ENCODE measurements around the gene ADAMTSL2.

ADAMTSL2 gene

DNA sequence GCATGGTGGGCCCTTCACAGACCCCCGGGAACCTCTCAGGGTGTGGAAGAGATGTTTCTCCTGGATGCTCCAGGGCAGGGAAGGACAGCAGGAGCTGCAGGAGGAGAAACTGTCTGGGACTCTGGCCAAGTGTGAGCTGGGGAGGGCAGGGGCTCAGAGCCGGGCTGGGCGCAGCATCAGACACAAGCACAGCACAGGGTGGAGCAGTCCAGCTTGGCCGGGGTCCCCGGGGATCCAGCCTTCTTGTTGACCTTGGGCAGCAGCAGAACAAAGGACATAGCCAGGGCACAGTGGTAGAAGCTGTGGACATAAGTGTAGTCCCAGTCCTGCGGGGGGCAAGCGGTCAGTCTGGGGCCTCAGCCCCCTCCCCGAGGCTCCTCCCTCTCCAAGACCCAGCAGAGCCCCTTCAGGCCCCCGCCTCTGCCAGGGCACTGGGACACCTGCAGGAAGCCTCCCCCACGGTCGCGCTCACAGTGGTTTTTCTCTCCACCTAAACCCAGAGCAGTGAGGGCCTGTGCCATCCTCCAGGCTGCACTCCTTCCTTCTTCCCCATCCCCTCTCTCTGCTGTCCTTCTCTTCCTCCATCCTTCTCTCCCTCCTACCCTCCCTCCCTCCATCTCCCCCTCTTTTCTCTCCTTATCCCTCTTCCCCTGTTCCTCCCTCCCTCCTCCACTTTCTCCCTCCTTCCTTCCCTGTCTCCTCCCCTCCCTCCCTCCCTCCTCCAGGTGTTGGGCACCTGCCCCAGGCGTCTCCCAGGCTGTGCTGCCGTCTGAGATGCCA, 19.9 kb upstream of the ADAMTSL2 start:
- peak in 41 of 42 donors; percentile 42 to 88 (median 72) for DNase-seq
- intact Hi-C loops (cut with DNase I), result no loop called here

GRCh38 chr9:133515240-133515610, 19.3 kb upstream of the ADAMTSL2 start:
- DNase-seq, result no peak

GRCh38 chr9:133515615-133516255, 18.8 kb upstream of the ADAMTSL2 start:
- no peak for DNase-seq
- intact Hi-C loops (cut with DNase I), result no loop called here

More at GRCh38 chr9:133515240-133515610, 19.3 kb upstream of the ADAMTSL2 start:
- intact Hi-C loops (cut with DNase I), result no loop called here

DNA sequence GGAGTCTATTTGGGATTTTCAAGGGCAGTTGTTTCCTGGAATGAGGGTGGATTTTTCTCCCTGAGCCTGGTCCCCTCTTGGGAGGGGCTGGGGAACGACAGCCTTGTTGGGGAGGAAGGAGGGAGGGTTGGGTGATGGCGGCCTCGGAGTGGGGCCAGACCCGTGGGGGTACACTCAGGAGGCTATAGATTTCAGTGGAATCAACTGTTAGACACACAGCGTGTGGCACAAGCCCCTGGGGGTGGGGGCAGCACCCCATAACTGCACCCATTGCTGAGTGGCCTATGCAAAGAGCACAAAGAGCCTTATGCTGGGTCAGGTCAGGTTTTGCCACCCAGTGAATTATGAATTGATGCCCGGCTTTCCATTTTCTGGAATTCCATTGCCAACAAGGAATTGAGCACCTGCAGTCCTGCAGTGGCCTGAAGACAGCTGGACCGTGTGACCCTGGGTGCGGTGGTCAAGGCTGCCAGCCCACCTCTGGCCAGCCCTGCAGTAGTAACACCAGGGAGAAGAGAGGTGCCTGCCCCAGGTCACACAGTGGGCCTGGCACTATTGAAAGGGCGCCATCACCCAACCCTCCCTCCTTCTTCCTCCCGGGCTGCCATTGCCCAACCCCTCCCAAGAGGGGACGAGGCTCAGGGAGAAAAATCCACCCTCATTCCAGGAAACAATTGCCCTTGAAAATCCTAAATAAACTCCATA, 18.1 kb upstream of the ADAMTSL2 start:
- DNase-seq, result no peak
- intact Hi-C loops (cut with DNase I), result no loop called here

GRCh38 chr9:133516961-133517350, 17.5 kb upstream of the ADAMTSL2 start:
- no peak for DNase-seq
- intact Hi-C loops (cut with DNase I), result no loop called here

GRCh38 chr9:133517711-133518110, 16.8 kb upstream of the ADAMTSL2 start:
- no peak for DNase-seq
- intact Hi-C loops (cut with DNase I), result no loop called here

GRCh38 chr9:133518200-133518599, 16.3 kb upstream of the ADAMTSL2 start:
- intact Hi-C loops (cut with DNase I), result no loop called here
- DNase-seq, result no peak

DNA sequence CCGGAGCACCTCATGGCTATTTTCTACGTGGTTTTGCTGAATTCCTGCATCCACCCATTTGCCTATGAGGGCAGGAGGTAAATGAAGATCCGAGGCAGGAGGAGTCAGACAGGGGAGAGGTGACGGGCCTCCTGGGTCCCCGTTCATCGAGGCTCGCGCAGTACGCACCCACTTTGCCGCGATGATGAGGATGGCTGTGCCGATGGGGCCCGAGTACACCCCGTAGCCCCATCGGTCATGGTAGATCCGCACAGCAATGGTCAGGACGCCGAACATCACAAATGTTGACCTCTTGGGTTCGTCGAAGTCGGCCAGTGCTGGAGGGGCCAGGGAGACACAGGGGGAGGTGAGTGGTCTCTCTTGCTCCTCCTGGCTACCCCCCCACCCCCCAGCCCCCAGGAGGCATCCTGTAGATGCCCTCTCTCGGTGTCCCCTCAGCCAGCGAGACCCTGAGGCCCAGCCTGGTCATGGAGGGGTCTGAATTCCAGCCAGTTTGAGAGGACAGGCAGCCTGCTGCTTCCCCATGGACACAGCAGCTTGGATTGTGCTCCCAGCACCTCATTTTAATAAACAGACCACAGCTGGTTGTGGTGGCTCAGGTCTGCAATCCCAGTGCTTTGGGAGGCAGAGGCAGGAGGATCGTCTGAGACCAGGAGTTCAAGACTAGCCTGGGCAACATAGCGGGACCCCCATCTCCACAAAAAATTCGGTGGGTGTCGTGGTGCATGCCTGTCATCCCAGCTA, 15.6 kb upstream of the ADAMTSL2 start:
- intact Hi-C loops (cut with DNase I), result no loop called here
- DNase-seq, result no peak

- no peak for DNase-seq
- intact Hi-C loops (cut with DNase I), result no loop called here
Observed at GRCh38 chr9:133519693-133520092, 14.8 kb upstream of the ADAMTSL2 start.

DNA sequence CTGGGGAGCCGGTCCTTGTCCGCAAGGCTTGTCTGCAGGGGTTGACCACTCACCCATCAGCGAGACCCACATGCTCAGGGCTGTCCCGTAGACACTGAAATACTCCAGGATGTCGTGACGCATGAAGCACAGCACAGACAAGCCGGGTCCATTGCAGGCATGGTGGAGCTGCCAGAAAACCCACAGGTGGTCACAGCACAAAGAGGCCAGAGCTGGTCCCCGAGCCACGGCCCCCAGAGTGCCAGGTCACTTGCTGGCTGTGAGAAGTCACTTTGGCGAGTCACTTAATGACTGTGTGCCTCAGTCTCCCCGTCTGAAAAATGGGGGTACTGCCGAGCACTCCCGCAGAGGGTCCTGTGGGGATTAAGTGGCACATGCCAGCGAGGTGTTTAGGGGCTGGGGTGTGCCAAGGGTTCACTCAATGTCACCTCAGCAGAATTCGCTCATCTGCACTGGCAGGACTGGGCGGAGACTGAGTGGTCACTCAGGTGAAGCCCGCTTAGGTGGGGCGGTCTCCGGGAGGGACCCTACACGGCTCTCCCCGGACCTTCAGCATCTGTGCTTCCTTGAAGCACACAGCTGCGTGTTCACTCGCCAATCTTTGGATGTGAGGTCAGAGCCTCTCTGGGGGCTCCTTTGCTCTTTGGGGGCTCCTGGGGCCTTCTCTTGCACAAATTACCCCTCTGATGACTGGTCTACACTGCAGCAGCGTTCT, 14.2 kb upstream of the ADAMTSL2 start:
- intact Hi-C loops (cut with DNase I), result no loop called here
- no peak for DNase-seq

DNA sequence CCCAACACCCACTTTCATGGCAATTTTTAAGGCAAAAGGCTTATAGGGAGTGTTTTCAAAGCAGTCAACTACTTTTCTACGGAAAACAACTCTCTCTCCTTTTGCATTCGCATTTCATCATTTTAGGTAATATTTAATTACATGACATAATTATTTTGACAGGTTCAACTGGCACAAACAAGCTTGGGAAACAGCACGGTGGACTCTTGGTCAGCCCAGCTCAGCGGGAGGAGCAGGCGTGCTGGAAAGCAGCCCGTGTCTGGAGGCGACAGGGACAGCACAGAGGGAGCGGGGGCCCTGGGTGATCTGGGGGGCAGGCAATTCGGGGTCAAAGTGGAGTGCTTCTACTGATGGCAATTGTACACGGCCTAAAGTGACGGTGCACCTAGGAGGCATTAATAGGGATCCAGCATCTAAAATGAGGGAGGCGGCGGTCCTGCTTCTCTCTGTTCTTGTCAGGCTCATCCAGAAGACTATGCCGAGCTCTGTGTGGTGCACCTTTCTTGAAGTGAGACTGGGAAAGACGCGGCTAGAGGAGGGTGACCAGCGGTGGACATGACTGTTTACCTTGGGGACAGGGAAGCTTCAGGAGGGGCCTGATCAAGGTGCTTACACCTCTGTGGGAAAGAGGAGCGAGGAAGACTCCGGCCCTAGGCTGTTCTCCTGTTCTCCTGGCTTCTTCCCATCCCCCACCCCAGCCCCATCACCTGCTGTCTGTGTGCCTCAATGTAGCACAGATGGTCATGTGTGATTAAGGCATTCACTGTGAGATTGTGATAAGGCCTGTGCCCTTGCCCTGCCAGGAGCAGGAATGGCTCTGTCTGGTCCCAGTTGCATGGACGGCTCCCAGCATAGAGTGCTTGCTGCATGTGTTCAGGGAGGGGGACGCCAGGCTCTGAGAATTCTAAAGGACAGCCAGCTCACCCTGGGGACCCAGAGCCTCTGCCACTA, 13.1 kb upstream of the ADAMTSL2 start:
- DNase-seq, result peak in 41 of 42 donors; percentile 27 to 86 (median 73)
- intact Hi-C loops (cut with DNase I), result no loop called here

- intact Hi-C loops (cut with DNase I), result no loop called here
- DNase-seq, result peak in 1 of 42 donors; percentile 1
Observed at GRCh38 chr9:133522073-133522910, 12.2 kb upstream of the ADAMTSL2 start.

DNA sequence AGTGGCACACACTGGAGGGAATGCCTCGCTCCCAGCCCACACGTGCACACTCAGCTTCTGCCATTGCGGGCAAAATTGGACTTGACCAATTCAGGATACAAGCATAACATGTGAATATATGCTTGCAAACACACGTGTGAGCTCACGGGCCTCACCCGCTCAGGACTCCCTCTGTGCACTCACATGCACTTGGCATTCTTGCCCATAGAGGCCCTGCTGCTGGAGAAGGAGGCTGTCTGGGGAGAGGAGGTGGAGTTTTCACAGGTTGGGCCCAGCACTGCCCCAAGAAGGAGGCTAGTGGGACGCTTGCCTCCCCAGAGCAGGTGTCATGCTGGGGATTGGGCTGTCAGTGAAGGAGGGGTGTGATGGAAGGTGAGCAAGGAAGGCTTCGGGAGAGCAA, 11.4 kb upstream of the ADAMTSL2 start:
- no peak for DNase-seq
- intact Hi-C loops (cut with DNase I), result no loop called here

GRCh38 chr9:133524146-133524545, 10.4 kb upstream of the ADAMTSL2 start:
- DNase-seq, result no peak
- intact Hi-C loops (cut with DNase I), result no loop called here

- intact Hi-C loops (cut with DNase I), result no loop called here
- no peak for DNase-seq
Observed at GRCh38 chr9:133524679-133525228, 9.8 kb upstream of the ADAMTSL2 start, which contains the start of gene MYMK. MYMK (minus strand) TSS chr9:133524959; CDS start chr9:133524844, 115 bp downstream.

DNA sequence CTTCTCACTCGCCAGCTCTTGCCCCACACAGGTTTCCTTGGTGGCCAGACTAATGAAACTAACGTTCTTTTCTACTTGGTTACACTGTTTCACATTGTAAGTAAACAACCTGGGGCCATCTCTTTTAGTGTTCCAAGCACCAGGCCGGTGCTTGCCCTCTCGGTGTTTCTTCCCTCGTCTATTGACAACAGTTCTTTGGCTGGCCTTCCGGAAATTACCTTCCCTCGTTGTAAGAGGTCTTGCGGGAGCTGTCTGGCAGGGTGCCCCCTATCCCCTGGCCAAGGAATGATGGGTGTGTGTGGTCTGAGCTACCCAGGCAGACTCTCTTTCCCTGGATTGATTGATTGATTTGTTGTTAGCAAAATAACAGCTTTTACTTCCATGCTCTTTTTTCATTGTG, 8.8 kb upstream of the ADAMTSL2 start:
- DNase-seq, result no peak
- intact Hi-C loops (cut with DNase I), result no loop called here

Measured in head of caudate nucleus (tissue), 42 donors.